Stomach (tissue), 4 donors: ENCODE results near the gene PKD2.

Experiments
- EP300 ChIP-seq: sonication (generic); formaldehyde crosslinking; IDR thresholded peaks from one replicate; pipeline ENCODE4 v1.6.1; 2017; ENCODE audit warnings: antibody characterized with exemption
- POLR2A ChIP-seq, 4 donors: fragments of 450-650 bp; IDR thresholded peaks; one replicate each; pipeline ENCODE4 v1.6.1; 2016; ENCODE audit warnings: antibody characterized with exemption in 4 of 4, control low read depth in 2 of 4, mild to moderate bottlenecking in 1 of 4, moderate library complexity in 1 of 4
- POLR2AphosphoS5 ChIP-seq, 3 donors: sonication (generic); formaldehyde crosslinking; IDR thresholded peaks; one replicate each; pipeline ENCODE4 v1.6.1; 2016; ENCODE audit warnings: antibody characterized with exemption in 3 of 3
- TF ChIP-seq, protein P1 (sequence below), 7 experiments: fragments of 450-650 bp in 4 of 7; fragments of 200-600 bp in 3 of 7; sonication (generic) in 3 of 7; IDR thresholded peaks; one replicate each; pipeline ENCODE4 v1.5.1; 2016 to 2019; ENCODE audit warnings: antibody characterized with exemption in 7 of 7, control low read depth in 2 of 7, mild to moderate bottlenecking in 1 of 7

GRCh38 chr4:88112856-88113255 lies 105.4 kb downstream of the PKD2 start:
- TF ChIP-seq, protein P1, sequence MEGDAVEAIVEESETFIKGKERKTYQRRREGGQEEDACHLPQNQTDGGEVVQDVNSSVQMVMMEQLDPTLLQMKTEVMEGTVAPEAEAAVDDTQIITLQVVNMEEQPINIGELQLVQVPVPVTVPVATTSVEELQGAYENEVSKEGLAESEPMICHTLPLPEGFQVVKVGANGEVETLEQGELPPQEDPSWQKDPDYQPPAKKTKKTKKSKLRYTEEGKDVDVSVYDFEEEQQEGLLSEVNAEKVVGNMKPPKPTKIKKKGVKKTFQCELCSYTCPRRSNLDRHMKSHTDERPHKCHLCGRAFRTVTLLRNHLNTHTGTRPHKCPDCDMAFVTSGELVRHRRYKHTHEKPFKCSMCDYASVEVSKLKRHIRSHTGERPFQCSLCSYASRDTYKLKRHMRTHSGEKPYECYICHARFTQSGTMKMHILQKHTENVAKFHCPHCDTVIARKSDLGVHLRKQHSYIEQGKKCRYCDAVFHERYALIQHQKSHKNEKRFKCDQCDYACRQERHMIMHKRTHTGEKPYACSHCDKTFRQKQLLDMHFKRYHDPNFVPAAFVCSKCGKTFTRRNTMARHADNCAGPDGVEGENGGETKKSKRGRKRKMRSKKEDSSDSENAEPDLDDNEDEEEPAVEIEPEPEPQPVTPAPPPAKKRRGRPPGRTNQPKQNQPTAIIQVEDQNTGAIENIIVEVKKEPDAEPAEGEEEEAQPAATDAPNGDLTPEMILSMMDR (IDR thresholded peaks at IDR 0.05) = no peak
- TF ChIP-seq POLR2A (IDR thresholded peaks at IDR 0.05) = no peak
- no peak for TF ChIP-seq EP300
- no peak for TF ChIP-seq POLR2AphosphoS5 (IDR thresholded peaks at IDR 0.05)
